HG03460 (cell line): Measurements from ENCODE around the gene BUB1B.

ENCODE experiments used
- ATAC-seq: cut with Tn5 transposase; IDR thresholded peaks from one replicate; pipeline ENCODE4 v1.9.1; 2021; ENCODE audit not compliant: unreplicated experiment

Gene BUB1B

DNA sequence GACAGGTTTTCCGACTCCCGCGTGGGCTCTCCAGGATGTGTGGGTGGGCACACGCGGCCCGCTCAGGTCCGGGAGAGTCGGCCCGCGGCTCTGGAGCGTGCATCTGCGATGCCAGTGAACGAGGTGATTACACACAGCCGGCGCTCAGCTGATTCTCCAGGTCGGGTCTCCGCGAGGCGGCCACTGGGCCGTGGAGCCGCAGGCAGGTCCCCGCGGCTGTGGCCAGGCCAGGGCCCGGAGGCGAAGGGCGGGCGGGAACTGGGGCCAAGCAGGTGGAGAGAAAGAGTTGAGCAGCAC lies 91.2 kb downstream of the BUB1B start:
- no peak for ATAC-seq

DNA sequence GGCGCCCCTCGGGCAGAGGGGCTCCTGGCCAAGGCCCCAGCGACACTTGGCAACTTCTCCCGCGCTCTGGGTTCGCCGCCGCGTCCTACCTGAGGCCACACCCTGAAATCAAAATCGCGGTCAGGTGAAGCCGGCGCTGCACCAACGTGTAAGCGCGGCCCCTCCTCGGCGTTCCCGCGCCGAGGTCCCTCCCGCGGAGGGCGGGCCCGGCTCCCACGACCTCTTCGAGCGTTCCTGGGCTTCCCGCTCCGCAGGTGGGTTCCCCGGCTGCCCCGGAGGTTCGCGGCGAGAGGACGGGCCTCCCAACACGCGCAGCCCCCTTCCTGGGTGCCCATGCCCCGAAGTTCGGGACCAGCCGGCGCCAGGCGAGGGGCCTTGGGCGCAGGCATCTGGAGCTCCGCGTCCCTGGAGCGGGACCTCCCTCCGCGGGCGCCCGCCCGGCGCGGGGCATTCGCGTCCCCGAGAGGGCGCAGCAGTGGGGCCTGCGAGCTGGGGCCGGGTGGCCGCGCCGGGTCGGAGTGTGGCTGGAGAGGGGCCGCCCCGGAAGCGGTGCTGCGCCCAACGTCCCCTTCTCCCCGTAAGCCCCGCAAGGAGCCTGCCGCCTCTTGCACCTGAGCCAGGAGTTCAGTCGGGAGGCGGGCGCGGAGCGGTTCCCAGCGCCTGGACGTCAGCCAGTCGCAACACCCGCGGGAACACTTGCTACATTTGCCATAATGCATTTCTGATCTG lies 91.7 kb downstream of the BUB1B start:
- no peak for ATAC-seq

DNA sequence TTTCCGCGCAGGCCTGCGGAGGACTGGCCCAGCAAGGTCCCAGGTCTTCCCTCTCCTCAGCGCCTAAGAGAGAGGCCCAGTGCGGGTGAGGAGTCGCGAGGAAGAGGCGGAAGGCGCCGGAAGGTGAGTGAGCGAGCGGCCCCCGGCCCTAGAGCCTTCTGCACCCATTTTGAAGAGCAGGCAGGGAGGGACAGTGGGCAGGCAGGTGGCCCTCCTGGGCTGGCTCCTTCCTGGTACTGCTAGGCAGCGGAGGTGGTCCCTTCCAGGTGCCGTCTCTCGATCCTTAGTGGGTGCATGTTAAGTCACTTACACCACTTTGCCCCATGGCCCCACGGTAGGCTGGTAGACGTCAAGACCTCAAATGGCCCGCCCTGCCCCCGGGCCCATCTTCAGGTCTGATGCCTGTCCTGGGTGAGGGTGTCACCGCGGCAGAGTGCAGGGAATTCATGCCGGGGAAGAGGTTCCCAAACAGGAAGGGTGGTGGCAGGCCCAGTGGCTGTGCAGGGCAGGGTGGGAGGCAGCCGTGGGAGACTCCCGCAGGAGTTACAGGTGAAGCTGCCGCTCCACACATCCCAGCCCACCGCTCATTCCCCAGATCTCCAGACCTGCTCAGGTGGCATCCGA lies 92.4 kb downstream of the BUB1B start:
- ATAC-seq, result no peak

DNA sequence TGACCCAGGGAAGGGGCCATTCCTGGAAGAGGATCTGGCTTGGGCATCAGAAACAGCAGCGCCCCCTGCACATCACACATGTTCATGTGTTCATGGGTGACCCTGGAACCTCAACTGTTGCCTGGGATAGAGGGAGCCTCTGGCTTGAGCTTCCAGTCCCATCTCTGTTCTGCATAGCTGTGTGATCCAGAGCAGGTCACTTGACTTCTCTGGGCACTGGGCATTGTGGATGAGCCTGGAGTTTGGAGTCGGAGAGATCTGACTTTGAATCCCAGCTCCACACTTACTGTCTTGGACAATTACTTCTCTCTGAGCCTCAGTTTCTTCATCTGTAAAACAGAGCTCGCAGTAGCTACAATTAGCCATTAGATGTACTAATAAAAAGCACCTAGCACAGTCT lies 93.6 kb downstream of the BUB1B start:
- no peak for ATAC-seq

DNA sequence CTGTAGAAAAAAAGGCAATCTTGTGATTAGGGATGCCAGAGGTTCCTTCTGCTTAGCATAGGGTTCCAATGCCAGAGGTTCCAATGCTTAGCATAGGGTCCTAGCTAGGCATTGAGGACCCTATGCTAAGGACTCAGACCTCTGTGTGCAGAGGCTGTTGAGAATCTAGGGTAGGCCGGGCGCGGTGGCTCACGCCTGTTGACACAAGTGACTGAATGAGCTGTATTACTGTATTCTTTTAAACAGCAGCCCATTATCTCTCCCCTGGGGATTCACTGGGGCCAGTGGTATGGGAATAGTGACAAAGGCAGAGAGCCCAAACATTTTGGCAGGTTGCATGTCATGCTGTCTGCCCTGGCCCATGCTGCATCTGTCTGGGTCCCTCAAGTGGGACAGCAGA lies 94.2 kb downstream of the BUB1B start:
- no peak for ATAC-seq

DNA sequence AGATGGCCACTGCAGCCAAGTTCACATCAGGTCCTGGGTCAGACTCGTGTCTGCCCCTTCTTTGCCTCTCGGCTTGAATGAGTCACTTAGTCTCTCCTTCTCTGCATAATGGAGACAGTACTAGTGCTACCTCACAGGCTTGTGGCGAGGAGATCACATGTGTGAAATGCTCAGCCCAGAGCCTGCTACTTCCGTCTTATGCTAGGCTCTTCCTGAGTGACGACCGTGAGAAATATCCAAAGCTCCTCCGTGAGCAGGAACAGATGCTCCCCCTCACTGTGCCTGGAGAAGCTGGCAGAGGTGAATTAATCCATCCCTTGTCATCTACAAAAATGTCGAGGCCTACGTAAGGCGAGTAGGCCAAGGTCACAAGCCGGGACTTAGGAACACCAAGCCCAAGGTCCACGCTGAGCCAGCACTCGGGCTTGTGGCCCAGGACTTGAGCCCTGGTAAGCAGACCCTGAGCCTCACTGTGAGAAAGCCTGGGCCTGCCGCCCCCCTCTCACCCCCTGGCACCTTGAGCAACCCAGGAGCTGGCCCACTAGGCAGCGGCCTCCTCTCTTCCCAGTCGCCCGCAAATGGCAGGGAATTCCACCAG lies 95.9 kb downstream of the BUB1B start:
- ATAC-seq, result no peak

DNA sequence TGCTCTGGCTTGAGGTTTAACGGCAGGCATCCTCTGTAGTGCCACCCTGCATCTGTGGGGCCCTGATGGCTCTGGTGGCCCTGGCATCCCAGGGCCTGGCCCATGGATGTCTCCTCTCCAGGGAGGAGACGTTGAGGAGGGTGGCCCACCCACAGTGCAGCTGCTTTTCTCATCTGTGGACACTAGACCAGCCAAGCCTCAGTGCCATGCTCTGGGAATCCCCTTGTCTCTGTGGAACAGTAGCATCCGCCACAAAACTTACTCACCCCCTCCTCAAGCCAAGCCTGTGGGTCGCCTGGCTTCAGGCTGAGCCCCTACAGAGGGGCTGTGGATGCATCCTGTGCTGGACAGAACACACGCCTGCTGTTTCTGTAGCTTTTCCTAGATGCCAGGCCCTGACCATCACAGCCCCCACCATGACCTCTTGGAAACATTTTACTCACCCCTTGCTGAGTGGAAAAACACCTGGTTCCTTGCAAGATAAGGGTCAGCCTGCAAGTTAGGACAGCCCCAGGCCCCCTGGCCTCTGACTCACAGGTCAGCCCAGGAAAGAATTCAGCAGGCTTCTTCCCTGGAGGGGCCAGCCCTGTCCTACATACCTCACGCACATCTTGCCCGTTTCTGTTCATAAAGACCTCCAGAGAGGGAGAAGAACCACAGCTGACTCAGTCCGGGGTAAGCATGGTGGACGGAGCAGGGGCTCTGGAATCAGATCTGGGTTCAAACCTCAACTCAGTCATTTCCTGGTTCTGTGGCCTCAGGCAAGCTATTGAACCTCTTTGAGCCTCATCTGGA lies 97.0 kb downstream of the BUB1B start:
- no peak for ATAC-seq

DNA sequence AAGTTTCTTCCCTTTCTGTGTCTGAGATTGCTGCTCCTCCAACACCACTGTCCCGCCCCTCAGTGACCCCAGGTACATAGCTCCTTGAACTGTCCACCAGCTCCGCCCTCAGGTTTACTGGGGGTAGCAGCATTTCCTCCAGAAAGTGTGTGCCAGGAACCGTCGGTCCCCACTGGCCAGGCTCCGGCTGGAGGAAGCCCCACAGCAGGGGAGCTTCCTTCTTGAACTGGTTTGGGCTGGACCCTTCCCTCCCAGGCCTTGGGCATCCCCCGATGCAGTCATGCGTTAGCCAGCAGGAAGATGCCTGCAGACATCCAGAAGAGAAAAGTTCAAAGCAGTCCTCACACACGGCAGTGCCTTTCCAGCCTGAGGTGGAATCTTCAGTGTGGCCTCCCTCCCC lies 97.7 kb downstream of the BUB1B start:
- no peak for ATAC-seq

DNA sequence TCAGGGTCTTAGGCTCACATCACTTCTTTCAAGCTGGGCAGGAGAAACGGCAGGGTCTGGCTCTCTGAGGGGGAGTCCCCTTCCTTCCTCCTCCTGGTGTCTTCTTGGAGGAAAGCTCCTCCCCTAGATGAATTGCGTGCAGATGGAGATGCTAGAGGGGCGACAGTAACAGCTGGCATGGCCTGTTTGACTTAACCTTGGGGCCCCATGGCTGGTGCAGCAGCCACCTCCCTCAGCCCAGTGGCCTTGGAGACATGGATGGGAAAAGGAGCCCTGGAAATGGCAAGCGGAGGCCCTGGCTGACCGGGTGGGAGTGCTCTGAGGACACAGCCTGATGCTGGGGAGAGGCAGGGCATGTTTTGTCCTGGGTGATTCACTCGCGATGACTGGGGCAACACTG lies 98.2 kb downstream of the BUB1B start:
- no peak for ATAC-seq

DNA sequence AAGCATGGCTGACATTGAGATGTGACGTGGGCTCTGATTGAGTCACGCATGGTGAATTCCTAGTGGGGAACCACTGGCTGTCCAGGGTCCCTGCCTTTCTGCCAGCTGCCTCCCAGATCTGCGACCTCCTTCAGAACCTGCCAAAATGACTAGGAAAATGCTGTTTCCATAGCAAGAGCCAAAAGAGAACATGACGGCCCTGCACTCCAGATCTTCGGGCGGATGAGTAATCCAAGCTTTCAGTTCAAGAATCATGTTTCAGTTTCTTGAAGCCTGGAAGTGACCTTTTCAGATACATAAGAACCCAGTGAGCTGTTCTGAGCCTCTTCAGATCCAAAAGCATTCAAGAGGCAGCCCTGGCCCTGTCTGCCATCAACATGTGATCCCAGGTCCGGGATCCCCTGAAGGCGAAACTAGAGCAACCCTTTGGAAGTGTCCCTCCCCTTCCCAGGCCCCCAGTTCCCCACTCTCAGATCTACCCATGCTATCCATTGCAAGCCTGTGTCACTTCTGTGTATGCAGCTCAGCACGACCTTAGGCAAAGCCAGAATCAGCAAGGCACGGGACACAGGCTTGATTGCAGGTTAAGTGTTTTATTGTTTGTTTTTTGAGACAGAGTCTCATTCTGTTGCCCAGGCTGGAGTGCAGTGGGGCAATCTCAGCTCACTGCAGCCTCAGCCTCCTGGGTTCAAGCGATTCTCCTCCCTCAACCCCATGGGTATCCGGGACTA lies 102.3 kb downstream of the BUB1B start:
- no peak for ATAC-seq

DNA sequence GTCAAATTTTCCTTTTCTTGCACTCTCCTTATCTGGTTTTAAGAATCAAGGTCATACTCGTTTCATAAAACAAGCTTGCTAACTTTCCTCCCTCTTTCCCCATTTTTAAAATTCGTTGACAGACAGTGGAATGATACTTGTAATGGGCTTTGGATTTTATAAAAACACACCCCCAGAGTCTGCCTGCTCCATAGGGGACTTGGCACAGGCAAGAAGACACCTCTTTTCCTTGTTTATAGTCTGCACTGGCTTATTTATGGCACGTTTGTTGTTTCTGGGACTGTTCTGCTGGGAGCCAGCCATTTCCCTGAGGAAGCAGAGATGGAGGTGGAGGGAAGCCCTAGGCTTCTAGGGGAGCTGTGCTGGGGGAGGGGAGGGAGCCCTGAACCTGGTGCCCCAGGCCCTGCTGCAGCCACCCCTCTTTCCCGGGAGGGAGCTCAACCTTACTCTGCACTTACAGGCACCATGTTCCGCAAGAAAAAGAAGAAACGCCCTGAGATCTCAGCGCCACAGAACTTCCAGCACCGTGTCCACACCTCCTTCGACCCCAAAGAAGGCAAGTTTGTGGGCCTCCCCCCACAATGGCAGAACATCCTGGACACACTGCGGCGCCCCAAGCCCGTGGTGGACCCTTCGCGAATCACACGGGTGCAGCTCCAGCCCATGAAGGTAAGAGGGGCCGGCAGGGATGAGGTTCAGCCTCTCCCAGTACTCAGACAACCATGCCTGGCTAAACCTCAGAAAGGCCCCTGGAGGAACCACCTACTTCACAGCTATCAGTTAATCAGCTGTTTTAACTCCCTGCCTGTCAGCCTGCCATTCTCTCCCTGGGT lies 103.7 kb downstream of the BUB1B start:
- no peak for ATAC-seq

DNA sequence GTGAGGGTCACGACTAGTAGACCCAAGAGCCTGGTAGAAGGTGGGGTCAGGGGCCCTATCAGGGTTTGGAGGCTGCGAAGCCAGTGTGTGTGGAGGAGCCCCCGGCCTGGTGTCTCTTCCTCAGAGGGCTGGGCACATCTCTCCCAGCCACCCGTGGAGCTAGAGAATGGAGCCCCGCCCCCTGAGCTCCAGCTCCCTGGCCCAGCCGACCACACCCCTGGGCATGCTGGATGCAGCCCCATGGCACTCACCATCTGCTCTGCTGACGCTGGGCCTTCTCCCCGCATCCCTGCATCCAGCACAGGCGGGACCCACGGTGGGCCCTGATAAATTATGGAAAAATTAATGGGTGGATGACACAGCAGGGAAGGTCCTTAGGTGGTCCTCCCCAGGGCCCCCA lies 104.5 kb downstream of the BUB1B start:
- ATAC-seq, result no peak

DNA sequence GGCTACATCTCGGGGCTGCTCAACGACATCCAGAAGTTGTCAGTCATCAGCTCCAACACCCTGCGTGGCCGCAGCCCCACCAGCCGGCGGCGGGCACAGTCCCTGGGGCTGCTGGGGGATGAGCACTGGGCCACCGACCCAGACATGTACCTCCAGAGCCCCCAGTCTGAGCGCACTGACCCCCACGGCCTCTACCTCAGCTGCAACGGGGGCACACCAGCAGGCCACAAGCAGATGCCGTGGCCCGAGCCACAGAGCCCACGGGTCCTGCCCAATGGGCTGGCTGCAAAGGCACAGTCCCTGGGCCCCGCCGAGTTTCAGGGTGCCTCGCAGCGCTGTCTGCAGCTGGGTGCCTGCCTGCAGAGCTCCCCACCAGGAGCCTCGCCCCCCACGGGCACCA lies 105.0 kb downstream of the BUB1B start:
- no peak for ATAC-seq

DNA sequence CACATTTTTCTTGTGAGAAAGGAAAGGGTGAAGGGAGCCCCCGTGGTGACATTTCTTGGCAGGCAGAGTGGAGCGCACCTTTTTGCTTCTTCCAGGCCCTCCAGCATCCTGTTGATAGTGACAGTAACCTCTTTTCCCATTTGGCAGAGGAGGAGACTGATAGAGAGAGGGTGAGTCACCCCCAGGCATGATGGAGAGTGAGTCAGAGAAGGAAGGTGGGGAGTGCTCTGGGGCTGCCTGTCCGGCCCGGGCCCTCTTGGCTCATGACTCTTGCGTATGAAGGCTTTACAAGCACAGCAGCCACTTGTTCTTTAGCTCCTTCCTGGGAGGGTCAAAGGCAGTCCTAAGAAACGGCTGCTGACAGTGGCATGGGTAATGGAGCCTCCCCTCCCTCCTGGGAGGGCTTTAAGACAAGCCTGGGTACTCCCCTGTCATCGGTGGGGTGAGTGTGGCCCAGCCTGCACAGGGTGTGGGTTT lies 106.0 kb downstream of the BUB1B start:
- ATAC-seq, result no peak

DNA sequence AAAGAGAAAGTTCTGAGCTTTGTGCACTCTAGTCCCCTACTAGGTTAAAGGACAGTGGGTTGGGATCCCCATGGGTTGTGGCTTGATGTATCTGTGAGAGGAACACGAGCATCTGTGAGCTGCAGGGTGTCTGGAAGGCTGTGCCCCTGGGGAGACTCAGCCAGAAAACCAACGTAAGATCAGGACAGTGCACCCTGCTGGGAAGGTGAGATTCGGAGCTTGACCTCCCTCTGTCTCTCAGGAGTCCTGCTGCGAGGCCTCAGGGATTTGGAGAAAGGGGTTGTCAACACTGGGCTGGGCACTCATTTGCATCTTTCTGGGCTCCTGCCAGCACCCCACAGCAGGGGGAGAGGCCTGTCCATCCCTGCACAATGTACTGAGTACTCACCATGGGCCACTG lies 106.8 kb downstream of the BUB1B start:
- ATAC-seq, result no peak

DNA sequence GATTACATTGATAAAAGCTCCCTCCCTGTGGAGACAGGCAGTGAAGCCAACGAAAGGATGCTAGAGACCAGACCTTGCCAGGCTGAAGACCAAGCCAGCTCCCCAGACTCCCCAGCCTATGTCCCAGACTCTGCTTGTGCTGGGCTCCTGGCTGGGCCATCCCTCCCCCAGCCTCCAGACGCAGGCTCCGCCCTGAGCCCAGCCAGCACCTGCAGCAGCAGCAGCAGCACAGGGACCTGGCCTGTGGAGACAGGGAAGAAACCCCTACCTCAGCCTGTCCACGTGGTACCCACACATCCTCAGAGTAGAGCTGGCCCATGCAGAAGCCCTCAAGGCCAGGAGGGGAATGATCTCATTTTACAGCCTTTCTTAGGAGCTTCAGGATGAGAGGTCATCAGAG lies 108.7 kb downstream of the BUB1B start:
- ATAC-seq, result no peak

DNA sequence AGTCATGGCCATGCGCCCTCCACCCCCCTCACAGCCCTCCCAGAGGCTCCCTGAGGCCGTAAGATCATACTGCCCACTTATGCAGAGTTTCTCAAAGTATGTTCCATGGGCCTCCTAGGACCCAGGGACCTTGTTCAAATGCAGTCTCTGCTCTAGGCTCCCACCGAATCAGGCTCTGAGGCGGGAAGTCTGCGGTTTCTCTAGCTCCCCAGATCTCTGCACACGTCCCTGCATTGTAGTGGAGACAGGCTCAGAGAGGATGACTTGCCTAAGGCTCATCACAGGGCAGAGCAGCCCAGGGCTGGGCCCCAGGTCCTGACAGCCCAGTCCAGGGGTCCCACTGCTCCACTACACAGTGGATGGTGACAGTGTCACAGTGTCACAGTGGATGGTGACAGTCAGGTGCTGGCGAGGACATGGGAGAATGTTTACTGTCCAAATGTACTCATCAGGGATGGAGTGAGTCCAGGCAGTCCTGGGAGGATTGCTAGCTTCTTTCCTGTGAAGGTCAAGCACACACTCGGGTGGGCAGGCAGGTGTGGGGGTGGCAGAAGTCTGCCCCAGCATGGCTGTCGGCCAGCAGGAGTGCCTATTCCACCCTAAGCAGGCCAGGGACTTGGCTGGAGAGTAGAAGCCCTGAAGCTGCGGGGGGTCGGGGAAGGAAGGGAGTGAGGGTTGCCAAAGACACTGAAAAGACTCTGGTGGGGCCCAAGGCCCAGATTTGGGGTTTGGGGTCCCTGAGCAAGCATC lies 109.6 kb downstream of the BUB1B start:
- ATAC-seq, result no peak
